ENCODE data around the gene NR1H3. TPM values are rescaled to one million over a fixed set of nuclear protein-coding genes. Genes with fewer than 3 reads are reported as not detected.

Gene NR1H3
- total RNA-seq, 1 experiment from 2014 or later, result 31.6 TPM

- no TSS peak for BruUV-seq (replicated peaks)
- no peaks in the 10 kb centered on the region for H3K79me2 ChIP-seq (ENCODE audit: low read length)
- no peaks in the 10 kb centered on the region for H3K27me3 ChIP-seq (ENCODE audit: low read length)
- DNase-seq (no peak), ATAC-seq (no peak)
- H3F3A ChIP-seq (ENCODE audit: low read length, unreplicated experiment), result no peaks in the 10 kb centered on the region
- no peaks in the 10 kb centered on the region for H3K4me1 ChIP-seq (ENCODE audit: insufficient read depth, low read length)
- H3K27ac ChIP-seq (ENCODE audit: low read length), result no peak overlapping the region
- intact Hi-C loops (cut with micrococcal nuclease), result no loop called here
- H3K9me3 ChIP-seq (ENCODE audit: low read length), result 0 out of 2 replicates have a peak, but pooled peaks cover 8% of the 10 kb centered on the region
- CTCF ChIA-PET, result no interaction called here
- no peak overlapping the region for H3K4me2 ChIP-seq (ENCODE audit: low read length)
- TF ChIP-seq CTCF (conservative IDR thresholded peaks at IDR 0.05; ENCODE audit: low read depth, low read length) (no peak), EZH2phosphoT487 (IDR thresholded peaks at IDR 0.05; ENCODE audit: borderline replicate concordance, low read length) (no peak), EZH2 (IDR thresholded peaks at IDR 0.05; ENCODE audit: low read length, unreplicated experiment) (no peak)
- H3K36me3 ChIP-seq (ENCODE audit: low read depth, low read length), result peaks cover 63% of the 10 kb centered on the region
- no peaks in the 10 kb centered on the region for H4K20me1 ChIP-seq (ENCODE audit: low read length)
- H3K9ac ChIP-seq (ENCODE audit: low read length), result no peak overlapping the region
- no peaks in the 10 kb centered on the region for H3K9me2 ChIP-seq (replicated peaks; ENCODE audit: low read length)
- no peak overlapping the region for H2AFZ ChIP-seq (ENCODE audit: low read length)
- POLR2A ChIA-PET (ENCODE audit: unreplicated experiment), result no interaction called here
- no peak overlapping the region for H3K4me3 ChIP-seq (ENCODE audit: low read length)
These were observed 41.3 kb downstream of the NR1H3 start for GRCh38 chr11:47299078-47299477.

GRCh38 chr11:47302853-47303252 lies 45.1 kb downstream of the NR1H3 start:
- BruUV-seq (replicated peaks), result no TSS peak
- H3K36me3 ChIP-seq (ENCODE audit: low read depth, low read length), result peaks cover 51% of the 10 kb centered on the region
- POLR2A ChIA-PET (ENCODE audit: unreplicated experiment), result no interaction called here

More at GRCh38 chr11:47302853-47303252, 45.1 kb downstream of the NR1H3 start:
- H3K79me2 ChIP-seq (ENCODE audit: low read length), result no peaks in the 10 kb centered on the region
- H3K4me3 ChIP-seq (ENCODE audit: low read length), result no peak overlapping the region
- no peaks in the 10 kb centered on the region for H3K27me3 ChIP-seq (ENCODE audit: low read length)
- intact Hi-C loops (cut with micrococcal nuclease), result no loop called here
- no peak for ATAC-seq
- H3K9ac ChIP-seq (ENCODE audit: low read length), result no peak overlapping the region
- no peak for TF ChIP-seq CTCF (conservative IDR thresholded peaks at IDR 0.05; ENCODE audit: low read depth, low read length)
- TF ChIP-seq EZH2phosphoT487 (IDR thresholded peaks at IDR 0.05; ENCODE audit: borderline replicate concordance, low read length), result no peak
- no peak for TF ChIP-seq EZH2 (IDR thresholded peaks at IDR 0.05; ENCODE audit: low read length, unreplicated experiment)
- CTCF ChIA-PET, result interaction anchor here (0.6 kb wide), 1 partner anchor 10 kb away, joined by 14 read pairs; no protein-coding TSS in a partner anchor
- H4K20me1 ChIP-seq (ENCODE audit: low read length), result no peaks in the 10 kb centered on the region
- H3K9me3 ChIP-seq (ENCODE audit: low read length), result 0 out of 2 replicates have a peak, but pooled peaks cover 8% of the 10 kb centered on the region
- DNase-seq, result no peak
- H3K27ac ChIP-seq (ENCODE audit: low read length), result no peak overlapping the region
- H3F3A ChIP-seq (ENCODE audit: low read length, unreplicated experiment), result no peaks in the 10 kb centered on the region
- H2AFZ ChIP-seq (ENCODE audit: low read length), result no peak overlapping the region
- no peaks in the 10 kb centered on the region for H3K9me2 ChIP-seq (replicated peaks; ENCODE audit: low read length)
- no peaks in the 10 kb centered on the region for H3K4me1 ChIP-seq (ENCODE audit: insufficient read depth, low read length)
- H3K4me2 ChIP-seq (ENCODE audit: low read length), result no peak overlapping the region
